ENCODE measurements around the gene RGS12.

GRCh38 chr4:3306450-3306849 is 13.6 kb downstream of the RGS12 start:
- TF ChIP-seq CTCF (IDR thresholded peaks at IDR 0.05; ENCODE audit: insufficient read depth, low read depth, low read length) (no peak), EZH2 (IDR thresholded peaks at IDR 0.05; ENCODE audit: insufficient read depth, low read length) (no peak)
